HepG2 (cell line): ENCODE data around the gene GALNT5. TPM values are rescaled to one million over a fixed set of nuclear protein-coding genes. Genes with fewer than 3 reads are reported as not detected.

Experiments used
- ATAC-seq: fragments of 200-7000 bp; cut with Tn5 transposase; 3 replicates; pipeline ENCODE4 v1.9.1; 2020; ENCODE audit warnings: mild to moderate bottlenecking, moderate library complexity
- BruUV-seq: library from RNA; stranded (reverse); fragments of 400-500 nt; replicated peaks from 2 replicates; lab custom pipeline; 2021; lab: Mats Ljungman, UMichigan
- CTCF ChIA-PET: fragments of 300-600 bp; formaldehyde crosslinking; extraction: SDS; loops from one replicate; lab custom pipeline; 2021; ENCODE audit warnings: low total read pairs, inconsistent platforms, low intra/inter-chr PET ratio; lab: Yijun Ruan, JAX
- POLR2A ChIA-PET: fragments of 350-600 bp; sonication (Branson Sonifier 250); formaldehyde crosslinking; loops from one replicate; lab custom pipeline; 2020; ENCODE audit warnings: antibody characterized with exemption, inconsistent platforms; lab: Yijun Ruan, JAX
- DNase-seq: peaks from one replicate; pipeline ENCODE4 v3.0.0-alpha.2; 2015; ENCODE audit warnings: low spot score
- FAIRE-seq: peaks from 3 replicates; lab custom pipeline; 2011; peaks lifted over from hg19 to GRCh38; lab: Jason Lieb, UNC
- H2AFZ ChIP-seq: one replicate; pipeline ENCODE4 v1.6.1; 2011; ENCODE audit warnings: low read length, inconsistent platforms
- H3K27ac ChIP-seq: fragments of 300-600 bp; 3 replicates; pipeline ENCODE4 v1.8.0; 2011; ENCODE audit warnings: mixed run types, mild to moderate bottlenecking, mixed read lengths, low read length, inconsistent platforms; ENCODE audit not compliant: insufficient read depth; ENCODE audit errors: extremely low read length
- H3K27me3 ChIP-seq, 2 experiments: fragments of 200-600 bp in 1 of 2; 2 replicates in 1 of 2; 3 replicates in 1 of 2; pipeline versions ENCODE4 v1.6.0 to v1.8.0; 2011; ENCODE audit warnings: low read length in 2 of 2, mild to moderate bottlenecking in 2 of 2, moderate library complexity in 2 of 2, inconsistent platforms in 1 of 2; ENCODE audit not compliant: insufficient read depth in 2 of 2, control insufficient read depth in 1 of 2
- H3K36me3 ChIP-seq, 2 experiments: fragments of 200-600 bp in 1 of 2; replicated peaks in 1 of 2; 2 replicates in 1 of 2; 3 replicates in 1 of 2; pipeline versions ENCODE4 v1.5.1 to v1.8.0; 2011; ENCODE audit warnings: low read length in 2 of 2, inconsistent platforms in 1 of 2; ENCODE audit not compliant: insufficient read depth in 2 of 2, control insufficient read depth in 1 of 2
- H3K4me1 ChIP-seq: 2 replicates; pipeline ENCODE4 v1.5.1; 2012; ENCODE audit warnings: low read length, inconsistent platforms; ENCODE audit not compliant: insufficient read depth
- H3K4me2 ChIP-seq: 2 replicates; pipeline ENCODE4 v1.6.0; 2011; ENCODE audit warnings: low read depth, low read length, inconsistent platforms
- H3K4me3 ChIP-seq, 3 experiments: fragments of 200-600 bp in 1 of 3; sonication (generic), shearing (Covaris generic) in 1 of 3; replicated peaks in 1 of 3; 2 replicates each; pipeline ENCODE4 v1.5.1; 2011 to 2016; ENCODE audit warnings: low read length in 3 of 3, inconsistent platforms in 2 of 3, low read depth in 2 of 3, mild to moderate bottlenecking in 2 of 3, control low read depth in 1 of 3, mixed read lengths in 1 of 3; ENCODE audit not compliant: insufficient read depth in 1 of 3
- H3K79me2 ChIP-seq: one replicate; pipeline ENCODE4 v1.6.1; 2011; ENCODE audit warnings: low read length, inconsistent platforms; ENCODE audit not compliant: insufficient read depth
- H3K9ac ChIP-seq: 2 replicates; pipeline ENCODE4 v1.6.0; 2011; ENCODE audit warnings: mild to moderate bottlenecking, low read depth, low read length, inconsistent platforms; ENCODE audit not compliant: insufficient read depth
- H3K9me3 ChIP-seq: 2 replicates; pipeline ENCODE4 v1.5.1; 2012; ENCODE audit warnings: mild to moderate bottlenecking, low read length
- H4K20me1 ChIP-seq: 2 replicates; pipeline ENCODE4 v1.6.0; 2011; ENCODE audit warnings: inconsistent platforms, mild to moderate bottlenecking, low read length, moderate library complexity; ENCODE audit not compliant: insufficient read depth
- CREB3 ChIP-seq: sonication (generic); formaldehyde crosslinking; IDR thresholded peaks from 2 replicates; pipeline ENCODE4 v1.5.0; 2020; ENCODE audit warnings: missing genetic modification reagents
- MAFF ChIP-seq: IDR thresholded peaks from 2 replicates; pipeline ENCODE4 v1.6.1; 2011; ENCODE audit warnings: low read depth, low read length, improper control_type of control experiment
- MAFK ChIP-seq, 2 experiments: IDR thresholded peaks in 1 of 2; conservative IDR thresholded peaks in 1 of 2; 2 replicates each; pipeline ENCODE4 v1.6.1; 2011; ENCODE audit warnings: improper control_type of control experiment in 2 of 2, low read length in 2 of 2
- NCOA5 ChIP-seq: sonication (generic); formaldehyde crosslinking; IDR thresholded peaks from 2 replicates; pipeline ENCODE4 v1.4.0; 2020; ENCODE audit warnings: missing genetic modification reagents
- NR0B2 ChIP-seq: sonication (generic); formaldehyde crosslinking; IDR thresholded peaks from 2 replicates; pipeline ENCODE4 v1.4.0; 2020; ENCODE audit warnings: mild to moderate bottlenecking, missing genetic modification reagents
- PCBP2 ChIP-seq: fragments of 200-400 bp; formaldehyde crosslinking; optimal IDR thresholded peaks from 2 replicates; pipeline ENCODE3; 2018; ENCODE audit warnings: low read length, low read depth; ENCODE audit not compliant: poor library complexity, severe bottlenecking
- SAP130 ChIP-seq: IDR thresholded peaks from 2 replicates; pipeline ENCODE4 v1.6.1; 2016; ENCODE audit warnings: low read depth
- ZNF350 ChIP-seq: sonication (generic); formaldehyde crosslinking; IDR thresholded peaks from 2 replicates; pipeline ENCODE4 v1.4.0; 2020; ENCODE audit warnings: mild to moderate bottlenecking, low read depth, missing genetic modification reagents, borderline replicate concordance
- ZSCAN30 ChIP-seq: sonication (generic); formaldehyde crosslinking; IDR thresholded peaks from 2 replicates; pipeline ENCODE4 v1.5.0; 2020; ENCODE audit warnings: mild to moderate bottlenecking, missing genetic modification reagents
- WGBS: methylation state at CpG from one replicate; pipeline ENCODE4 v1.1.6; 2017; ENCODE audit warnings: low lambda C conversion rate; 5-methylcytosine and 5-hydroxymethylcytosine counted together
- in situ Hi-C: cut with HindIII; loops from 2 replicates; pipeline ENCODE4 v1.10.0; 2017; ENCODE audit warnings: low pct_unique_long_range_greater_than_20kb; ENCODE audit not compliant: extremely low pct_ligation_motif_present
- intact Hi-C: fragments of 100-400 bp; cut with micrococcal nuclease; formaldehyde crosslinking; loops from one replicate; pipeline ENCODE4 v1.10.0; 2022; ENCODE audit not compliant: unreplicated experiment
- polyA plus RNA-seq, 8 experiments: library from polyadenylated mRNA; depleted of rRNA in 3 of 8; stranded (reverse) in 7 of 8; unstranded in 1 of 8; fragments of >200 nt; fragmentation: Illumina TruSeq in 4 of 8; extraction: Trizol in 4 of 8; gene quantifications; 2 replicates each; pipeline versions ENCODE4 v1.2.1 to v1.2.3, GENCODE V29; 2011 to 2016; ENCODE audit warnings: low read depth in 4 of 8, missing spikeins in 1 of 8, mixed read lengths in 1 of 8; ENCODE audit not compliant: insufficient read depth in 1 of 8
- total RNA-seq, 5 experiments: library from RNA; depleted of rRNA; stranded (reverse); fragments of >200 nt; fragmentation: Illumina TruSeq; extraction: Trizol; gene quantifications; 2 replicates each; pipeline ENCODE4 v1.2.3, GENCODE V29; 2016; ENCODE audit warnings: low read depth in 1 of 5

The GALNT5 gene
- total and polyA plus RNA-seq, 2 of the 13 experiments (the other 11 are each of a cell fraction or from before 2014, with no cell fraction given): not detected

- no peak for DNase-seq
- H3K4me1 ChIP-seq: no peaks in the 10 kb centered on the region
- no peak overlapping the region for H3K4me3 ChIP-seq
- H4K20me1 ChIP-seq: no peaks in the 10 kb centered on the region
- no peaks in the 10 kb centered on the region for H3K27me3 ChIP-seq
- FAIRE-seq: no peak
- H3K9ac ChIP-seq: no peak overlapping the region
- ChIA-PET POLR2A (no interaction called here), CTCF (no interaction called here)
- no peaks in the 10 kb centered on the region for H3K36me3 ChIP-seq
- TF ChIP-seq SAP130 (CRISPR knock-in tag) (no peak), MAFF (peak; percentile 90), ZNF350 (CRISPR knock-in tag) (no peak), MAFK (conservative IDR thresholded peaks at IDR 0.05 in 1 of 2, IDR thresholded peaks at IDR 0.05 in 1 of 2; ENCODE audit: low read length in 2 of 2) (peak; percentile 89 to 92), PCBP2 (no peak), ZSCAN30 (no peak)
- no peak overlapping the region for H3K4me2 ChIP-seq
- in situ Hi-C loops (no loop called here), intact Hi-C loops (no loop called here)
- H3K79me2 ChIP-seq: no peaks in the 10 kb centered on the region
- ATAC-seq: no peak
- no TSS peak for BruUV-seq
- H3K27ac ChIP-seq: no peak overlapping the region
- H3K9me3 ChIP-seq: peaks cover 8% of the 10 kb centered on the region; the same call in 1 of the 2 replicates
- H2AFZ ChIP-seq: no peak overlapping the region
- WGBS: 0% methylated on average over 1 of the region's 1 CpG
Observed at GRCh38 chr2:157349949-157350515, 92.5 kb downstream of the GALNT5 start.

GRCh38 chr2:157355618-157356017, 98.1 kb downstream of the GALNT5 start:
- H3K9ac ChIP-seq: no peak overlapping the region
- BruUV-seq: no TSS peak
- H3K27me3 ChIP-seq: no peaks in the 10 kb centered on the region
- no peaks in the 10 kb centered on the region for H3K4me1 ChIP-seq
- H2AFZ ChIP-seq: no peak overlapping the region
- no peak overlapping the region for H3K4me2 ChIP-seq
- no peak overlapping the region for H3K4me3 ChIP-seq
- TF ChIP-seq NCOA5 (CRISPR knock-in tag) (no peak), NR0B2 (no peak), CREB3 (CRISPR knock-in tag) (no peak)
- DNase-seq (no peak), FAIRE-seq (no peak), ATAC-seq (no peak)
- no peaks in the 10 kb centered on the region for H3K9me3 ChIP-seq
- intact Hi-C loops (no loop called here), in situ Hi-C loops (no loop called here)
- 0% methylated on average over 1 of the region's 1 CpG for WGBS
- H4K20me1 ChIP-seq: no peaks in the 10 kb centered on the region
- no peaks in the 10 kb centered on the region for H3K36me3 ChIP-seq
- ChIA-PET CTCF (no interaction called here), POLR2A (no interaction called here)
- H3K79me2 ChIP-seq: no peaks in the 10 kb centered on the region
- H3K27ac ChIP-seq: no peak overlapping the region
